Calu3 (cell line): ENCODE results near the gene BRSK1. TPM values are rescaled to one million over a fixed set of nuclear protein-coding genes. Genes with fewer than 3 reads are reported as not detected.

Source experiments
- BruUV-seq: library from RNA; stranded (reverse); fragments of 400-500 nt; replicated peaks from 2 replicates; lab custom pipeline; 2021; lab: Mats Ljungman, UMichigan
- CTCF ChIA-PET: fragments of 300-600 bp; sonication (Branson Sonifier 250); formaldehyde crosslinking; loops from one replicate; lab custom pipeline; 2022; ENCODE audit warnings: antibody characterized with exemption; lab: Charles Lee
- DNase-seq: peaks from one replicate; pipeline ENCODE4 v3.0.0; 2022
- H3K27ac Mint-ChIP-seq: one replicate; pipeline ENCODE4 v1.8.0; 2022; ENCODE audit warnings: mixed read lengths; ENCODE audit not compliant: unreplicated experiment
- H3K27me3 Mint-ChIP-seq: one replicate; pipeline ENCODE4 v1.8.0; 2022; ENCODE audit warnings: mixed read lengths; ENCODE audit not compliant: unreplicated experiment
- H3K36me3 Mint-ChIP-seq: one replicate; pipeline ENCODE4 v1.8.0; 2022; ENCODE audit warnings: mild to moderate bottlenecking, moderate library complexity, mixed read lengths; ENCODE audit not compliant: insufficient read depth, unreplicated experiment
- H3K4me1 Mint-ChIP-seq: one replicate; pipeline ENCODE4 v1.8.0; 2022; ENCODE audit warnings: mild to moderate bottlenecking, low read depth, mixed read lengths; ENCODE audit not compliant: unreplicated experiment
- H3K4me3 Mint-ChIP-seq: one replicate; pipeline ENCODE4 v1.8.0; 2022; ENCODE audit warnings: mild to moderate bottlenecking, low read depth, moderate library complexity, mixed read lengths; ENCODE audit not compliant: unreplicated experiment
- H3K9me3 Mint-ChIP-seq: one replicate; pipeline ENCODE4 v1.8.0; 2022; ENCODE audit warnings: low read depth, mixed read lengths; ENCODE audit not compliant: unreplicated experiment
- CTCF ChIP-seq: fragments of 200-600 bp; IDR thresholded peaks from one replicate; pipeline ENCODE4 v1.8.0; 2022; ENCODE audit warnings: antibody characterized with exemption; ENCODE audit not compliant: unreplicated experiment
- intact Hi-C: fragments of 100-400 bp; cut with micrococcal nuclease; formaldehyde crosslinking; loops from one replicate; pipeline ENCODE4 v1.10.0; 2022; ENCODE audit not compliant: unreplicated experiment
- total RNA-seq: library from RNA; stranded (reverse); gene quantifications from 2 replicates; pipeline ENCODE4 v1.2.3, GENCODE V29; 2022

The BRSK1 gene
- total RNA-seq, 1 experiment from 2014 or later = 3.8 TPM

DNA sequence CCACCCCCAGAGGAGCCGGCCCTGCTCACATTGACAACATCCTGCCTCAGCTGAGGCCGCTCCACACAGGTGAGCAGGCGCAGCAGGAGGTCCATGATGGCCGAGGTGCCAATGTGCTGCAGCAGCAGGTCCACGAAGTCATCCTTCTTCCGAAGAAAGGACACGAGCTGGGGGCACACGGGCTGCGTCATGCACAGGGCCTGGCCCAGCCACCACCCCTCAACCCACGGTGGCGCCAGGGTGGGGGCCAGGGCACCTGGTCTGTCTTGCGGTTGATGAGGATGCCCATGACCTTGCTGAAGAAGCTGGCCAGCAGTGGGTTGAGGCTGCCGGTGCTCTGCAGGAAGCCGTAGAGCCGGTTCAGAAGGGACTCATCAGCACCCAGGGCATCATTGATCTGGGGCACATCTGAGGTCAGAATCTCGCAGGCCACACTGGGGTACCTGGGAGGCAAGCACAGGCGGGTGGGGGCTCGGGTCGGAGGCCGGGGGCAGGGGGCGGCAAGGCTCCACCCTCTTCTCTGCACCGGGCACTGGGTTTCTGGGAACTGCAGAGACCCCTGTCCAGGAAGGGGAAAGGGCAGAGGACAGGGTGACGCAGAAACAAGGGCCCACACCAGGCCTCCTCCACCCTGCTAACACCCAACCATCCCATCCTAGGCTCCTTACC lies 38.4 kb upstream of the BRSK1 start:
- no TSS peak for BruUV-seq
- Mint-ChIP-seq H3K4me1 (peaks cover 20% of the 10 kb centered on the region), H3K27me3 (no peaks in the 10 kb centered on the region), H3K36me3 (peaks cover 50% of the 10 kb centered on the region), H3K4me3 (no peak overlapping the region), H3K27ac (no peak overlapping the region), H3K9me3 (no peaks in the 10 kb centered on the region)
- DNase-seq = no peak
- CTCF ChIA-PET = interaction anchor here (1.3 kb wide), 1 partner anchor 36 kb away, joined by 3 read pairs; the partner anchor contains the start of gene PTPRH
- intact Hi-C loops = no loop called here
- no peak for TF ChIP-seq CTCF

- peaks cover 34% of the 10 kb centered on the region for H3K4me1 Mint-ChIP-seq
- DNase-seq = no peak
- intact Hi-C loops = no loop called here
- BruUV-seq = no TSS peak
- H3K27ac Mint-ChIP-seq = peak overlapping the region; percentile 33
- H3K4me3 Mint-ChIP-seq = no peak overlapping the region
- no peak for TF ChIP-seq CTCF
- H3K36me3 Mint-ChIP-seq = peaks cover 51% of the 10 kb centered on the region
- H3K9me3 Mint-ChIP-seq = no peaks in the 10 kb centered on the region
- H3K27me3 Mint-ChIP-seq = no peaks in the 10 kb centered on the region
- CTCF ChIA-PET = interaction anchor here (1.3 kb wide), 1 partner anchor 38 kb away, joined by 3 read pairs; the partner anchor contains the start of gene PTPRH
Observed at GRCh38 chr19:55246462-55247451, 37.0 kb upstream of the BRSK1 start.

- peaks cover 50% of the 10 kb centered on the region for H3K36me3 Mint-ChIP-seq
- peak overlapping the region; percentile 33 for H3K27ac Mint-ChIP-seq
- H3K9me3 Mint-ChIP-seq = no peaks in the 10 kb centered on the region
- CTCF ChIA-PET = interaction anchor here (0.9 to 1.1 kb wide), 4 partner anchors 38 to 170 kb away, joined by 3 to 4 read pairs (median 3); partner anchors contain the start of gene PTPRH
- peak; percentile 83 for DNase-seq
- no peak for TF ChIP-seq CTCF
- H3K27me3 Mint-ChIP-seq = no peaks in the 10 kb centered on the region
- peaks cover 39% of the 10 kb centered on the region for H3K4me1 Mint-ChIP-seq
- BruUV-seq = no TSS peak
- intact Hi-C loops = no loop called here
- H3K4me3 Mint-ChIP-seq = no peak overlapping the region
Observed at GRCh38 chr19:55247621-55248099, 36.1 kb upstream of the BRSK1 start.

DNA sequence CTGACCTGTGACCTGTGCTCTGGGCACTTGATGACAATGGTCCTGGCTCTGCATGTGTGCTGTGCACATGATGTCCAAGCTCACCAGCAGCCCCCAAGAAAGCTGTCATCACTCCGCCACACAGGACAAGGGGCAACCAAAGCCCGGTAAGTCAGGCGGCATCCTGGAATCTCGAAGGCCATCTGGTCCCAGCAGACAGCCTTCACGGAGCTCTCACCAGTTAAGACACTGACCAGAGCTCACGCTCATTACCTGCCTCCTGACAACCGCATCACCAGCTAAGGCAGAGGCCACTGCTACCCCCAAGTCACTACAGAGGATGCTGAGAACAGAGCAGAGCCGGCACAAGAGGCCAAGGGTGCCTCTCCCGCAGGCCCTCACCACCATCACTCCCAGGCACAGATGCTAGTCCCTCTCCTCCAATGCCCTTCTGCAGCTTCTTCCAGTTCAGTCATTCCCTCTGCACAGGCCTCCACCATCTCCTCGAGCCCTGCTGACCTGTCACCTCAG lies 35.6 kb upstream of the BRSK1 start:
- peaks cover 45% of the 10 kb centered on the region for H3K36me3 Mint-ChIP-seq
- peaks cover 39% of the 10 kb centered on the region for H3K4me1 Mint-ChIP-seq
- H3K27ac Mint-ChIP-seq = peak overlapping the region; percentile 33
- DNase-seq = no peak
- H3K27me3 Mint-ChIP-seq = no peaks in the 10 kb centered on the region
- CTCF ChIA-PET = interaction anchor here (0.9 to 1.1 kb wide), 4 partner anchors 39 to 170 kb away, joined by 3 to 4 read pairs (median 3); partner anchors contain the start of gene PTPRH
- intact Hi-C loops = no loop called here
- no peaks in the 10 kb centered on the region for H3K9me3 Mint-ChIP-seq
- no TSS peak for BruUV-seq
- TF ChIP-seq CTCF = no peak
- H3K4me3 Mint-ChIP-seq = no peak overlapping the region
